Measurements from ENCODE around the gene KTN1. TPM values are rescaled to one million over a fixed set of nuclear protein-coding genes. Genes with fewer than 3 reads are reported as not detected.

Gene KTN1
- 100 to 1,000 TPM in 6 of 7 donors, 10 to 100 TPM in 1; 98.0 to 144 (median 129) TPM for total RNA-seq
- 100 to 1,000 TPM in 1 of 2 donors, 10 to 100 TPM in 1; 84.4 to 107 TPM for polyA plus RNA-seq
- long read RNA-seq, donor 1, partial matches to known transcripts: 44 of 53 reads
- long read RNA-seq, donor 1, other reads (novel, unspliced or antisense): 9 of 53 reads
- long read RNA-seq, donor 2, full-length matches to known transcripts: 6 of 68 reads
- long read RNA-seq, donor 2, partial matches to known transcripts: 62 of 68 reads
- long read RNA-seq, donor 2, other reads (novel, unspliced or antisense): 0 of 68 reads
- long read RNA-seq, donor 3, full-length matches to known transcripts: 109 of 236 reads
- long read RNA-seq, donor 3, partial matches to known transcripts: 24 of 236 reads
- long read RNA-seq, donor 3, other reads (novel, unspliced or antisense): 103 of 236 reads

GRCh38 chr14:55579724-55580469 lies at the start of gene KTN1:
KTN1 (plus strand) TSS chr14:55580207; CDS start chr14:55612049, 31,842 bp downstream.
- peak; percentile 55 for TF ChIP-seq POLR2A (IDR thresholded peaks at IDR 0.05)
- TF ChIP-seq, protein P1, sequence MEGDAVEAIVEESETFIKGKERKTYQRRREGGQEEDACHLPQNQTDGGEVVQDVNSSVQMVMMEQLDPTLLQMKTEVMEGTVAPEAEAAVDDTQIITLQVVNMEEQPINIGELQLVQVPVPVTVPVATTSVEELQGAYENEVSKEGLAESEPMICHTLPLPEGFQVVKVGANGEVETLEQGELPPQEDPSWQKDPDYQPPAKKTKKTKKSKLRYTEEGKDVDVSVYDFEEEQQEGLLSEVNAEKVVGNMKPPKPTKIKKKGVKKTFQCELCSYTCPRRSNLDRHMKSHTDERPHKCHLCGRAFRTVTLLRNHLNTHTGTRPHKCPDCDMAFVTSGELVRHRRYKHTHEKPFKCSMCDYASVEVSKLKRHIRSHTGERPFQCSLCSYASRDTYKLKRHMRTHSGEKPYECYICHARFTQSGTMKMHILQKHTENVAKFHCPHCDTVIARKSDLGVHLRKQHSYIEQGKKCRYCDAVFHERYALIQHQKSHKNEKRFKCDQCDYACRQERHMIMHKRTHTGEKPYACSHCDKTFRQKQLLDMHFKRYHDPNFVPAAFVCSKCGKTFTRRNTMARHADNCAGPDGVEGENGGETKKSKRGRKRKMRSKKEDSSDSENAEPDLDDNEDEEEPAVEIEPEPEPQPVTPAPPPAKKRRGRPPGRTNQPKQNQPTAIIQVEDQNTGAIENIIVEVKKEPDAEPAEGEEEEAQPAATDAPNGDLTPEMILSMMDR (IDR thresholded peaks at IDR 0.05): no peak
- intact Hi-C loops (cut with DNase I): loop anchor here in 1 of 4 donors (5.0 kb wide), 1 partner anchor 892 kb away; no protein-coding TSS in a partner anchor
- peaks cover 9% of the 10 kb centered on the region for H3K4me1 ChIP-seq (ENCODE audit: insufficient read depth)

GRCh38 chr14:55530464-55530863 lies 49.5 kb upstream of the KTN1 start:
- H3K9me3 ChIP-seq: no peaks in the 10 kb centered on the region
- no peaks in the 10 kb centered on the region for H3K36me3 ChIP-seq
- 77 to 90% (median 88%) methylated on average over 3 of the region's 3 CpGs for WGBS, 3 donors
- no peaks in the 10 kb centered on the region for H3K4me1 ChIP-seq (ENCODE audit: insufficient read depth)
- H3K4me3 ChIP-seq: no peak overlapping the region
- H3K27me3 ChIP-seq: no peaks in the 10 kb centered on the region
- no peak for DNase-seq
- no peak overlapping the region for H3K27ac ChIP-seq
- TF ChIP-seq EP300 (IDR thresholded peaks at IDR 0.05) (no peak), POLR2A (IDR thresholded peaks at IDR 0.05) (no peak)
- TF ChIP-seq, protein P1 (IDR thresholded peaks at IDR 0.05): no peak
- intact Hi-C loops (cut with DNase I): no loop called here

More at GRCh38 chr14:55579724-55580469, at the start of gene KTN1:
- DNase-seq: peak; percentile 79 to 86 (median 81)
- Histone ChIP-seq H3K4me3 (peak within 1 kb of the TSS; percentile 51), H3K36me3 (no peaks in the 10 kb centered on the region), H3K9me3 (no peaks in the 10 kb centered on the region), H3K27ac (peak within 1 kb of the TSS; percentile 70 to 93), H3K27me3 (no peaks in the 10 kb centered on the region)
- 0 to 2% (median 1%) methylated on average over 31 to 96 of the region's 96 CpGs for WGBS, 3 donors

DNA sequence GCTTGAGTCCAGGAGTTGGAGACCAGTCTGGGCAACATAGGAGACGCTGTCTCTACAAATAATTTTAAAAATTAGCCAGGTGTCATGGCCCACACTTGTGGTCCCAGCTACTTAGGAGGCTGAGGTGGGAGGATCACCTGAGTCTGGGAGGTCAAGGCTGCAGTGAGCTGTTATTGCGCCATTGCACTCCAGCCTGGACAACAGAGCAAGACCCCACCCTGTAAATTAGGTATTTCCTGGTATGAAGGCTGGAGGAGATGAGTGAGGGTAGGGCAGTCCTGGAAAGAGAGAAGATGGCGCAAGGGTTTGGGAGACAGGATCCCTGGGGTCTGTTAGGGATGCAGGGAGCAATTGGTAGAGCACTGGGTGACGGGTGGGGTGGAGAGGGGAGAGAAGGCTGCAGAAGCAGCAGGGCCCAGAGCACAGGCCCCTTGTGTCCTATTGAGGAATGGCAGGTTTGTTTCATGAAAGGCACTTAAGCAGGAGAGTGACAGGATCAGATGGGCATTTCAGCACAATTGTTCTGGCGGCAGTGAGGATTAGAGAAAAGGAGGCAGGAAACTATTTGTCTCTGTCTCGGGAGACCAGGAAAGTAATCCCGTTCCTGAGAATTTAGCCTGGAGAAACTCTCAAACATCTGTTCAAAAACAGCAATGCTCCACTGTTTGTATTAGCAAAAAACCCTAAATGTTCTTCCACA lies 47.2 kb upstream of the KTN1 start:
- no peaks in the 10 kb centered on the region for H3K4me1 ChIP-seq (ENCODE audit: insufficient read depth)
- no peak overlapping the region for H3K27ac ChIP-seq
- intact Hi-C loops (cut with DNase I): no loop called here

DNA sequence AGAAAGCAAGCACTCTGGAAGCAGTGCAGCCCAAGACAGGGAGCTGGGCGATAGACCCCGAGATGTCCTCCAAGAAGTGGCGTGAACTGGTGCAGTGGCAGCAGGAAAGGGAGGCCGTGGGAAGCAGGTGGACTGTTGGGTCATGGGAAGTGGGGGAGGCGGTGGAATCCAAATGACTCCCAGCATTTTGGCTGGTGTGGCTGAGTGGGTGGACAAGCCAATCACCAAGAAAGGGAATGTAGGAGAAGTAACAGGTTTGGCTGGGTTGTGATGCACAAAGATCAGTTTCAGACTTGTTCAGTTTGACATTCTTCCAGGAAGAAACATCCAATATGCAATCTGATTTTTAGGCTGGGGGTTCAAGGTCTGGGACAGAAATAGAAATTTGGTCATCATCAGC lies 46.0 kb upstream of the KTN1 start:
- 49 to 61% (median 60%) methylated on average over 5 of the region's 5 CpGs for whole genome bisulfite sequencing, 3 donors
- H3K27ac ChIP-seq: no peak overlapping the region
- intact Hi-C loops (cut with DNase I): no loop called here

More for the DNA sequence above, 47.2 kb upstream of the KTN1 start:
- 77 to 81% (median 80%) methylated on average over 7 of the region's 7 CpGs for WGBS, 3 donors
- TF ChIP-seq, protein P1 (IDR thresholded peaks at IDR 0.05): no peak
- Histone ChIP-seq H3K27me3 (no peaks in the 10 kb centered on the region), H3K4me3 (no peak overlapping the region), H3K9me3 (no peaks in the 10 kb centered on the region), H3K36me3 (no peaks in the 10 kb centered on the region)
- no peak for DNase-seq

More for the DNA sequence above, 46.0 kb upstream of the KTN1 start:
- no peak for DNase-seq
- H3K9me3 ChIP-seq: no peaks in the 10 kb centered on the region
- H3K27me3 ChIP-seq: no peaks in the 10 kb centered on the region
- H3K4me1 ChIP-seq (ENCODE audit: insufficient read depth): no peaks in the 10 kb centered on the region
- H3K36me3 ChIP-seq: no peaks in the 10 kb centered on the region
- H3K4me3 ChIP-seq: no peak overlapping the region
- TF ChIP-seq POLR2A (IDR thresholded peaks at IDR 0.05): no peak
- TF ChIP-seq EP300 (IDR thresholded peaks at IDR 0.05): no peak
- TF ChIP-seq, protein P1 (IDR thresholded peaks at IDR 0.05): no peak

All from ovary (tissue), 10 donors.